A673 (cell line): ENCODE measurements around the gene LRRC4C. TPM values are rescaled to one million over a fixed set of nuclear protein-coding genes. Genes with fewer than 3 reads are reported as not detected.

Experiments used
- BruUV-seq: library from RNA; stranded (reverse); fragments of 400-500 nt; replicated peaks from 2 replicates; lab custom pipeline; 2021; lab: Mats Ljungman, UMichigan
- CTCF ChIA-PET: fragments of 300-600 bp; sonication (Branson Sonifier 250); formaldehyde crosslinking; loops from one replicate; lab custom pipeline; 2022; ENCODE audit warnings: antibody characterized with exemption; lab: Charles Lee
- POLR2A ChIA-PET: fragments of 300-600 bp; sonication (Branson Sonifier 250); formaldehyde crosslinking; loops from one replicate; lab custom pipeline; 2022; ENCODE audit warnings: antibody characterized with exemption; ENCODE audit not compliant: low non-redundant PET; lab: Charles Lee
- DNase-seq: peaks from one replicate; pipeline ENCODE4 v3.0.0-alpha.2; 2015; ENCODE audit warnings: low spot score
- H3K27ac ChIP-seq: fragments of 200-600 bp; sonication (generic); 2 replicates; pipeline ENCODE4 v1.5.1; 2016; ENCODE audit warnings: mixed run types, low read depth, mild to moderate bottlenecking, mixed read lengths, antibody characterized with exemption, low read length; ENCODE audit not compliant: poor library complexity, severe bottlenecking
- H3K27me3 ChIP-seq: fragments of 200-600 bp; sonication (generic); replicated peaks from 2 replicates; pipeline ENCODE4 v1.6.1; 2017; ENCODE audit warnings: mixed run types, low read depth, mild to moderate bottlenecking, mixed read lengths, antibody characterized with exemption, low read length; ENCODE audit not compliant: insufficient read depth, poor library complexity
- H3K36me3 ChIP-seq: fragments of 200-600 bp; sonication (generic); 2 replicates; pipeline ENCODE4 v1.6.1; 2016; ENCODE audit warnings: mixed run types, mild to moderate bottlenecking, mixed read lengths, antibody characterized with exemption, low read length; ENCODE audit not compliant: insufficient read depth, poor library complexity, severe bottlenecking
- H3K4me1 ChIP-seq: fragments of 200-600 bp; sonication (generic); 2 replicates; pipeline ENCODE4 v1.6.1; 2017; ENCODE audit warnings: mixed run types, mild to moderate bottlenecking, mixed read lengths, antibody characterized with exemption, low read length; ENCODE audit not compliant: insufficient read depth, poor library complexity, severe bottlenecking
- H3K4me3 ChIP-seq: fragments of 200-600 bp; sonication (generic); 2 replicates; pipeline ENCODE4 v1.5.1; 2016; ENCODE audit warnings: low read depth, mixed run types, mild to moderate bottlenecking, mixed read lengths, low read length; ENCODE audit not compliant: poor library complexity, severe bottlenecking
- H3K9me3 ChIP-seq: fragments of 200-600 bp; sonication (generic); 2 replicates; pipeline ENCODE4 v1.6.1; 2016; ENCODE audit warnings: mixed run types, low read depth, mild to moderate bottlenecking, mixed read lengths, antibody characterized with exemption, low read length; ENCODE audit not compliant: poor library complexity, severe bottlenecking
- EZH2 ChIP-seq: fragments of 200-600 bp; sonication (generic); IDR thresholded peaks from 2 replicates; pipeline ENCODE4 v1.6.1; 2017; ENCODE audit warnings: borderline replicate concordance, low read depth, mild to moderate bottlenecking, mixed read lengths, antibody characterized with exemption, low read length; ENCODE audit not compliant: poor library complexity, severe bottlenecking
- intact Hi-C: fragments of 100-400 bp; cut with micrococcal nuclease; formaldehyde crosslinking; loops from one replicate; pipeline ENCODE4 v1.10.0; 2022; ENCODE audit not compliant: unreplicated experiment
- total RNA-seq: library from RNA; stranded (reverse); gene quantifications from 2 replicates; pipeline ENCODE4 v1.2.3, GENCODE V29; 2021
- TF ChIP-seq, protein P1 (sequence below): fragments of 300-800, 200-600 bp; sonication (generic); conservative IDR thresholded peaks from 2 replicates; pipeline ENCODE4 v1.5.1; 2017; ENCODE audit warnings: low read depth, mild to moderate bottlenecking, antibody characterized with exemption, low read length, moderate library complexity, mixed read lengths

Gene LRRC4C
- total RNA-seq, 1 experiment from 2014 or later = 38.3 TPM

DNA sequence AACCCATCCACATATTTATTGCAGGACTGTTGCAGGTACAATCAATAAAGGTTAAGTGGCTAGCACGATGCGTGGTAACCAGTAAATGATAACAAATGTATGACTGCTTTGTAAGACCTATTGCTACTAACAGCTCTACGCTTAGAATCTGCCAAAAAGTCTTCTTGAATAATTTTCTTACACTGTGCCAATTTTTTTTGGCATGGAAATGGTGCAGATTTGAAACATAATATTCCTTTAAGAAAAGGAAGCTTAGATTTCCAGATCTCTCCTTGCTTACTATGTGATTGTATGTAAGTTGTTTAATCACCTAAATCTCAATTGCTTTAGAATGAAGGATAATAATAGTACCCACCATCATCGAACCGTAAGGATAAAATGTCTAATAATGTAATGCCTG lies 192.0 kb downstream of the LRRC4C start:
- Histone ChIP-seq H3K27me3 (no peaks in the 10 kb centered on the region), H3K4me3 (no peak overlapping the region), H3K9me3 (no peaks in the 10 kb centered on the region), H3K36me3 (no peaks in the 10 kb centered on the region), H3K4me1 (no peaks in the 10 kb centered on the region), H3K27ac (no peak overlapping the region)
- intact Hi-C loops = no loop called here
- TF ChIP-seq, protein P1, sequence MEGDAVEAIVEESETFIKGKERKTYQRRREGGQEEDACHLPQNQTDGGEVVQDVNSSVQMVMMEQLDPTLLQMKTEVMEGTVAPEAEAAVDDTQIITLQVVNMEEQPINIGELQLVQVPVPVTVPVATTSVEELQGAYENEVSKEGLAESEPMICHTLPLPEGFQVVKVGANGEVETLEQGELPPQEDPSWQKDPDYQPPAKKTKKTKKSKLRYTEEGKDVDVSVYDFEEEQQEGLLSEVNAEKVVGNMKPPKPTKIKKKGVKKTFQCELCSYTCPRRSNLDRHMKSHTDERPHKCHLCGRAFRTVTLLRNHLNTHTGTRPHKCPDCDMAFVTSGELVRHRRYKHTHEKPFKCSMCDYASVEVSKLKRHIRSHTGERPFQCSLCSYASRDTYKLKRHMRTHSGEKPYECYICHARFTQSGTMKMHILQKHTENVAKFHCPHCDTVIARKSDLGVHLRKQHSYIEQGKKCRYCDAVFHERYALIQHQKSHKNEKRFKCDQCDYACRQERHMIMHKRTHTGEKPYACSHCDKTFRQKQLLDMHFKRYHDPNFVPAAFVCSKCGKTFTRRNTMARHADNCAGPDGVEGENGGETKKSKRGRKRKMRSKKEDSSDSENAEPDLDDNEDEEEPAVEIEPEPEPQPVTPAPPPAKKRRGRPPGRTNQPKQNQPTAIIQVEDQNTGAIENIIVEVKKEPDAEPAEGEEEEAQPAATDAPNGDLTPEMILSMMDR = no peak
- TF ChIP-seq EZH2 = no peak
- no peak for DNase-seq
- ChIA-PET POLR2A (no interaction called here), CTCF (no interaction called here)
- no TSS peak for BruUV-seq

DNA sequence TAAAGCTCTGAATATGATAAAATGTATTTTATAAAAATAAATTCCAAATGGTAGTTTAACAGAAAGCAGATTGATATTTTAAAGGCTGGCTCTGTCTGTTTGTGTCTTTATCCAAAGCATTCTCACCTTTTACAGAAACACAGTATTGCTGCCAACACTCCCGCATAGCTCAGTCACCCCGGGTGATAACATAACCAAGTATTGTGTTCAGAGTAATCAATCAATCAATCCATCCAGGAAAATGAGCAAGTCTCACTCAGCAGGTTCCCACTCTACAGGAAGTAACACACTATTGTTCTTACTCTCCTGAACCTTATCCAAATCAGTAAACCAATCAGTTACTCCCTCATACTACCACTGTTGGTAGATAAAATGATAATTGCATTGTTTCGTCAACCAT lies 203.4 kb downstream of the LRRC4C start:
- no peak overlapping the region for H3K4me3 ChIP-seq
- TF ChIP-seq EZH2 = no peak
- TF ChIP-seq, protein P1 = no peak
- no peaks in the 10 kb centered on the region for H3K9me3 ChIP-seq
- no peaks in the 10 kb centered on the region for H3K36me3 ChIP-seq
- intact Hi-C loops = no loop called here
- ChIA-PET POLR2A (no interaction called here), CTCF (no interaction called here)
- BruUV-seq = no TSS peak
- H3K27ac ChIP-seq = no peak overlapping the region
- no peaks in the 10 kb centered on the region for H3K27me3 ChIP-seq
- peak; percentile 26 for DNase-seq
- H3K4me1 ChIP-seq = no peaks in the 10 kb centered on the region

DNA sequence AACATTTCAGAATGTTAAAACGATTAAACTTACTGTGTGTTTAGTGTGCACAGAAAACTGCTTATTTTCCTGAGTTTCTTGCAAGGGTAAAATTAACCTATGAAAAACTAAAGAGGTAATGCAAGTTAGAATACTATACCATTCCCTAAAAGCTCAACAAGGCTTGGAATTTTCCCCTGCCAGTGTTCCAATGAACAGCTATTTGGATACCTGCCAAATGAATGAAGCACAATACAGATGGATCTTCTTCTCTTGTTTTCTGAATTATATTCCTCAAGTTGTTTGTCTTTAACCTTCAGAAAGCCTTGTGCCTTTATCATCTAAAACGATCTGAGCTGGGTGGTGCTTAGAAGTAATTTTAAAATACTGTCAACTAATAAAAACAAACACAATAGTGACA lies 204.5 kb downstream of the LRRC4C start:
- CTCF ChIA-PET = no interaction called here
- DNase-seq = peak; percentile 25
- Histone ChIP-seq H3K27ac (no peak overlapping the region), H3K36me3 (no peaks in the 10 kb centered on the region), H3K27me3 (no peaks in the 10 kb centered on the region), H3K4me3 (no peak overlapping the region), H3K9me3 (no peaks in the 10 kb centered on the region), H3K4me1 (no peaks in the 10 kb centered on the region)
- TF ChIP-seq, protein P1 = no peak
- no peak for TF ChIP-seq EZH2
- POLR2A ChIA-PET = no interaction called here
- intact Hi-C loops = no loop called here
- no TSS peak for BruUV-seq
